ENCODE measurements around the gene CDC42BPG. TPM values are rescaled to one million over a fixed set of nuclear protein-coding genes. Genes with fewer than 3 reads are reported as not detected.

CDC42BPG gene
- total RNA-seq, 1 donor from 2014 or later, result not detected

GRCh38 chr11:64794526-64794925, 49.9 kb downstream of the CDC42BPG start:
- Histone ChIP-seq H3K4me1 (no peaks in the 10 kb centered on the region), H3K27me3 (no peaks in the 10 kb centered on the region), H3K36me3 (peaks cover 19 to 34% of the 10 kb centered on the region in 2 donors), H3K4me3 (no peak overlapping the region), H3K9me3 (no peaks in the 10 kb centered on the region), H3K27ac (no peak overlapping the region)
- intact Hi-C loops (cut with DNase I), result no loop called here
- DNase-seq (ENCODE audit: low spot score in 2 of 2), result no peak
- TF ChIP-seq CTCF (IDR thresholded peaks at IDR 0.05), result no peak

DNA sequence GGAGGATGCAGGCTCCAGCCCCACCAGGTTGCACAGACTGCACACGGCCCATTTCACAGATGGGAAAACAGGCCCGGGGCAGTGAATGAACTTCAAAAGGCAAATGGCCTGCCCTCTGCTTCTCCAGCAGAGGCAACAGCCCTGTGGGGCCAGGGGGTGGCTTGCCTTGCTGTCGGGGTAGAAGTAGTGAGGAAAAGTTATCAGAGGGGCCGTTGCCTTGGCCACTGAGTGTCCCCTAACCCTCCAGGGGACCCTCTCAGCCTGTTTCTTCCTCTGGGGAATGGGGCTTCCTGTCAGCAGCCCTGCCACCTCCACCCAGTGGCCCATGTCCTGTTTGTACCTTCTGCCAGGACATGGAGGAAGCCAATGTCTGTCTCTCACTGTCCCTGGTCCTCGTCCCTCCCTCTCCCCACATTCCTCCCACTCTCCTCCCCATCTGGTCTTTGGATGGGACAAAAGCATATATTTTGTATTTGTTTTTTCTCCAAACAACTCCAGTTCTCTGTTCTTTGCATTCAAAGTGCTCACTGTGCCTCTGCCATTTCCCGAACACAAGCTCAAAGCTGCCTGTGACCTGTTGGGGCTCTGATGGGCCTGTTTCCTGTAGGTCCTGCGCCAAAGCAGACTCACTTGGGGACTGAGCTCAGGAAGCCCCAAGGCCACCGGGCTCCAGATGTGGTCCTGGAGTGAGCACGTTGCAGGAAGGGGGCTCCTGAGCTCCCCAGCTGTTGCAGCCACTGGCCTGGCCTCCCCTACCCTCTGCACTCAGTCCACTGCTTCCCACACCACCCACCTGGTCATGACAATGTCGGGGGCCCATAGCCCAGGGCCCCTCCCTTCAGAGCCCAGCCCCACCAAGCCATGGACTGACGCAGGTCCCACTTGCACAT, 50.9 kb downstream of the CDC42BPG start:
- TF ChIP-seq CTCF (IDR thresholded peaks at IDR 0.05), result no peak
- Histone ChIP-seq H3K27me3 (no peaks in the 10 kb centered on the region), H3K36me3 (peaks cover 27 to 43% of the 10 kb centered on the region in 2 donors), H3K9me3 (no peaks in the 10 kb centered on the region), H3K4me3 (no peak overlapping the region), H3K27ac (no peak overlapping the region), H3K4me1 (no peaks in the 10 kb centered on the region)
- DNase-seq (ENCODE audit: low spot score in 2 of 2), result no peak
- intact Hi-C loops (cut with DNase I), result no loop called here

- no peaks in the 10 kb centered on the region for H3K27me3 ChIP-seq
- no peak for TF ChIP-seq CTCF (IDR thresholded peaks at IDR 0.05)
- peaks cover 27 to 47% of the 10 kb centered on the region in 2 donors for H3K36me3 ChIP-seq
- H3K4me3 ChIP-seq, result no peak overlapping the region
- no peaks in the 10 kb centered on the region for H3K9me3 ChIP-seq
- no peaks in the 10 kb centered on the region for H3K4me1 ChIP-seq
- intact Hi-C loops (cut with DNase I), result no loop called here
- no peak overlapping the region for H3K27ac ChIP-seq
- DNase-seq (ENCODE audit: low spot score in 2 of 2), result peak in 1 of 2 donors; percentile 53
Observed at GRCh38 chr11:64792482-64792881, 52.0 kb downstream of the CDC42BPG start.

DNA sequence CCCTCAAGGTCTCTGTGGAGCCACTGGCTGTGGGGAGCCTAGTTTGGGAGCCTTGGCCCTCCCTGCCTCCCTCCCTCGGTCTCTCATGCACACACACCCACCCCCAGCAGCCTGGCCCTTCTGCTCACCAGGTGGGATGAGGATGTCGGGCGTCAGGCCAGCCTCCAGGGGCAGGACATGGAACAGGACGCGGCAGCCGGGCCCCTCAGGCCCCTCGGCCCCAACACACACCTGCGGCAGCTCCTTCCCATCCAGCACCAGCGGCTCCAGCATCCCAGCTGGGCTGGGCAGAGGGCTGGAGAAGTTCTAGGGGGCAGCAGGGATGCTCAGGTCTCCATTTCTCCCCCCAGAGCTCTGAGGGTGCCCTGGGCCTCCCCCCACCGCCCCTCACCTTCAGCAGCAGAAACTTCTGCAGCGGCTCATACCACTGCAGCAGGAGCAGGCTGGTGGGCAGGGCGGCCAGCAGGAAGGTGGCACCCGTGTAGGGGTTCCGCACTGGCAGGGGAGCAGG, 52.6 kb downstream of the CDC42BPG start:
- Histone ChIP-seq H3K27ac (no peak overlapping the region), H3K9me3 (no peaks in the 10 kb centered on the region), H3K27me3 (no peaks in the 10 kb centered on the region), H3K36me3 (peaks cover 24 to 41% of the 10 kb centered on the region in 2 donors), H3K4me3 (no peak overlapping the region), H3K4me1 (no peaks in the 10 kb centered on the region)
- DNase-seq (ENCODE audit: low spot score in 2 of 2), result peak in 1 of 2 donors; percentile 50
- no peak for TF ChIP-seq CTCF (IDR thresholded peaks at IDR 0.05)
- intact Hi-C loops (cut with DNase I), result no loop called here

- H3K4me3 ChIP-seq, result no peak overlapping the region
- no peak for TF ChIP-seq CTCF (IDR thresholded peaks at IDR 0.05)
- peak in 1 of 2 donors; percentile 51 for DNase-seq (ENCODE audit: low spot score in 2 of 2)
- H3K4me1 ChIP-seq, result no peaks in the 10 kb centered on the region
- intact Hi-C loops (cut with DNase I), result no loop called here
- no peaks in the 10 kb centered on the region for H3K27me3 ChIP-seq
- no peak overlapping the region for H3K27ac ChIP-seq
- H3K9me3 ChIP-seq, result no peaks in the 10 kb centered on the region
- H3K36me3 ChIP-seq, result peaks cover 17 to 34% of the 10 kb centered on the region in 2 donors
Observed at GRCh38 chr11:64790205-64791095, 54.0 kb downstream of the CDC42BPG start.
